Heart right ventricle (tissue), 16 donors: ENCODE data around the gene HLA-G. TPM values are rescaled to one million over a fixed set of nuclear protein-coding genes. Genes with fewer than 3 reads are reported as not detected.
"Not testable (repeated sequence)": the region's sequence is repeated elsewhere in the genome, so short reads cannot be mapped to it uniquely, and the experiment has no call there.

Experiments
- ATAC-seq, 8 donors: fragments of 200-7000 bp; cut with Tn5 transposase; one replicate each; pipeline ENCODE4 v1.9.1; 2020; ENCODE audit warnings: mild to moderate bottlenecking in 8 of 8, moderate library complexity in 8 of 8, moderate number of reproducible peaks in 1 of 8
- DNase-seq, 2 donors: peaks; one replicate each; pipeline ENCODE4 v3.0.0-alpha.2; 2020
- H3K27ac ChIP-seq, 10 donors: fragments of 200-600 bp; sonication (generic) in 2 of 10; one replicate each; pipeline versions ENCODE4 v1.5.0 to v1.8.0; 2020 to 2022; ENCODE audit warnings: mild to moderate bottlenecking in 3 of 10
- H3K27me3 ChIP-seq, 7 donors: fragments of 200-600 bp; one replicate each; pipeline ENCODE4 v1.8.0; 2021 to 2022; ENCODE audit warnings: mild to moderate bottlenecking in 2 of 7
- H3K36me3 ChIP-seq, 9 donors: fragments of 200-600 bp; sonication (generic) in 1 of 9; one replicate each; pipeline versions ENCODE4 v1.5.0 to v1.8.0; 2020 to 2022; ENCODE audit warnings: mild to moderate bottlenecking in 2 of 9
- H3K4me1 ChIP-seq, 9 donors: fragments of 200-600 bp; sonication (generic) in 1 of 9; one replicate each; pipeline versions ENCODE4 v1.5.0 to v1.8.0; 2020 to 2022; ENCODE audit warnings: mild to moderate bottlenecking in 4 of 9
- H3K4me3 ChIP-seq, 10 donors: fragments of 200-600 bp; sonication (generic) in 2 of 10; one replicate each; pipeline versions ENCODE4 v1.5.0 to v1.8.0; 2020 to 2022; ENCODE audit warnings: mild to moderate bottlenecking in 7 of 10, moderate library complexity in 2 of 10
- H3K9me3 ChIP-seq, 11 donors: fragments of 200-600 bp in 10 of 11; sonication (generic) in 2 of 11; one replicate each; pipeline versions ENCODE4 v1.5.0 to v1.8.0; 2013 to 2022; ENCODE audit warnings: mild to moderate bottlenecking in 2 of 11, control low read depth in 1 of 11, moderate library complexity in 1 of 11
- CTCF ChIP-seq, 9 donors: fragments of 200-600 bp; sonication (generic) in 2 of 9; IDR thresholded peaks; one replicate each; pipeline versions ENCODE4 v1.5.0 to v1.8.0; 2021 to 2022; ENCODE audit warnings: antibody characterized with exemption in 9 of 9, mild to moderate bottlenecking in 5 of 9, moderate library complexity in 1 of 9
- WGBS, 2 donors: extraction: QIAGEN DNeasy Blood & Tissue Kit; methylation state at CpG; one replicate each; pipeline ENCODE4 v1.1.7; 2013; ENCODE audit warnings: inconsistent platforms in 1 of 2; 5-methylcytosine and 5-hydroxymethylcytosine counted together
- intact Hi-C, 10 donors: fragments of 100-400 bp; cut with DNase I; formaldehyde crosslinking; loops; one replicate each; pipeline versions ENCODE4 v1.11.1 to v1.14.2; 2022
- polyA plus RNA-seq, 2 donors: library from polyadenylated mRNA; stranded (reverse); fragments of 200-250 nt; gene quantifications; one replicate each; pipeline ENCODE4 v1.2.3, GENCODE V29; 2013
- total RNA-seq, 10 donors: library from RNA; stranded (reverse); fragmentation: NEBNext Ultra II Directional in 3 of 10; extraction: Animal tissue kit (Norgen Biotek cat#: 25700) in 3 of 10; gene quantifications; one replicate each; pipeline versions ENCODE4 v1.2.1 to v1.2.4, GENCODE V29; 2021 to 2023
- donor health status: Arrhythmogenic right ventricular cardiomyopathy.
- donor health status: ischemic (EF 13 %, LVEDD 7.1; RV severe dilation, severe dysfunction).
- donor health status: healthy with polysubstance abuse.
- donor health status: DM: no; HTN: yes; CAD: no.
- donor health status: DM: no; HTN: no; CAD: no.
- donor health status: ischemic (EF 25% LVEDD 6.9; RV normal size, moderate dysfunction).
- donor health status: ischemic (EF 25% LVEDD 5.7; RV mildly dilated, moderate dysfunction).
- donor health status: healthy.
- donor health status: DM: yes; HTN: yes; CAD: no.
- donor health status: Ischemic cardiomyopathy.
- donor health status: ischemic (EF 35%, LVEDD 5.7; RV mildly dilated, moderate dysfunction).
- donor health status: nonischemic (EF 11% LVEDD 7.7; RV severe dilation, severe dysfunction).
- donor health status: DM: yes; HTN: yes; CAD: no.
- donor health status: PGD.
- donor health status: ischemic (EF 29% LVEDD 5.4; RV normal size, mild dysfunction).
- donor health status: nonischemic (EF 23%, LVEDD 6.1; RV moderate dilation, normal function).

The HLA-G gene
- total and polyA plus RNA-seq, 12 donors, result 0.13 to 0.77 (median 0.55) TPM; not detected in 8

GRCh38 chr6:29875257-29875656 is 47.6 kb downstream of the HLA-G start:
- peaks cover 0 to 6% (median 0%) of the 10 kb centered on the region in 11 donors for H3K9me3 ChIP-seq
- 70 to 94% methylated on average over 1 of the region's 1 CpG for WGBS, 2 donors
- ATAC-seq (no peak), DNase-seq (no peak)
- H3K36me3 ChIP-seq, result no peaks in the 10 kb centered on the region
- no peaks in the 10 kb centered on the region for H3K27me3 ChIP-seq
- H3K27ac ChIP-seq, result no peak overlapping the region
- no peak overlapping the region for H3K4me3 ChIP-seq
- intact Hi-C loops, result no loop called here
- H3K4me1 ChIP-seq, result no peaks in the 10 kb centered on the region
- TF ChIP-seq CTCF (IDR thresholded peaks at IDR 0.05), result no peak

- H3K4me3 ChIP-seq, DNase-seq, H3K27me3 ChIP-seq, H3K36me3 ChIP-seq, intact Hi-C loops, ATAC-seq, H3K9me3 ChIP-seq, H3K27ac ChIP-seq, H3K4me1 ChIP-seq: not testable (repeated sequence)
- WGBS, 2 donors, result 60% methylated on average over 5 of the region's 6 CpGs; no CpG with 5 or more reads in 1 of the 2 donors
These were observed 48.1 kb downstream of the HLA-G start for GRCh38 chr6:29875734-29876133.

Other genes with a start within 250 kb of the HLA-G start
- not detected for gene OR2H2, start 242.7 kb upstream of the HLA-G start, total RNA-seq
- not detected for gene OR2H2, start 242.7 kb upstream of the HLA-G start, polyA plus RNA-seq
- gene GABBR1, start 194.6 kb upstream of the HLA-G start, total RNA-seq, result 10 to 100 TPM; 10.2 to 31.0 (median 18.2) TPM
- gene GABBR1, start 194.6 kb upstream of the HLA-G start, polyA plus RNA-seq, result 10 to 100 TPM; 10.4 to 41.3 TPM
- gene MOG, start 170.7 kb upstream of the HLA-G start, total RNA-seq, result 10 to 100 TPM in 2 of 10 donors, 1 to 10 TPM in 8; 1.6 to 13.6 (median 3.2) TPM
- 1 to 10 TPM in 1 of 2 donors, under 1 TPM in 1; 0.19 to 3.1 TPM for gene MOG, start 170.7 kb upstream of the HLA-G start, polyA plus RNA-seq
- 10 to 100 TPM in 1 of 10 donors, 1 to 10 TPM in 2, under 1 TPM in 1, not detected in 6; 0.53 to 14.7 (median 6.0) TPM for gene ZFP57, start 146.7 kb upstream of the HLA-G start, total RNA-seq
- under 1 TPM in 1 of 2 donors, not detected in 1; 0.06 TPM for gene ZFP57, start 146.7 kb upstream of the HLA-G start, polyA plus RNA-seq
- 100 to 1,000 TPM in 1 of 10 donors, 10 to 100 TPM in 9; 24.0 to 191 (median 31.6) TPM for gene HLA-F, start 104.4 kb upstream of the HLA-G start, total RNA-seq
- gene HLA-F, start 104.4 kb upstream of the HLA-G start, polyA plus RNA-seq, result 100 to 1,000 TPM in 1 of 2 donors, 10 to 100 TPM in 1; 61.7 to 105 TPM
- 1,000 to 10,000 TPM in 1 of 10 donors, 100 to 1,000 TPM in 9; 218 to 1,594 (median 276) TPM for gene HLA-A, start 114.7 kb downstream of the HLA-G start, total RNA-seq
- 1,000 to 10,000 TPM in 1 of 2 donors, 100 to 1,000 TPM in 1; 450 to 1,261 TPM for gene HLA-A, start 114.7 kb downstream of the HLA-G start, polyA plus RNA-seq
- 10 to 100 TPM; 11.5 to 21.8 (median 14.7) TPM for gene POLR1H, start 233.4 kb downstream of the HLA-G start, total RNA-seq
- 10 to 100 TPM; 17.2 to 45.2 TPM for gene POLR1H, start 233.4 kb downstream of the HLA-G start, polyA plus RNA-seq
- gene PPP1R11, start 239.4 kb downstream of the HLA-G start, total RNA-seq, result 10 to 100 TPM; 38.6 to 56.5 (median 46.8) TPM
- gene PPP1R11, start 239.4 kb downstream of the HLA-G start, polyA plus RNA-seq, result 10 to 100 TPM; 30.6 to 75.4 TPM
- not detected for gene RNF39, start 247.9 kb downstream of the HLA-G start, total RNA-seq
- gene RNF39, start 247.9 kb downstream of the HLA-G start, polyA plus RNA-seq, result under 1 TPM in 1 of 2 donors, not detected in 1; 0.15 TPM